NAMALWA (cell line): ENCODE measurements around the gene AP2B1.
"Not testable (repeated sequence)": the region's sequence is repeated elsewhere in the genome, so short reads cannot be mapped to it uniquely, and the experiment has no call there.

Source experiments
- DNase-seq: peaks from one replicate; pipeline ENCODE4 v3.0.0-alpha.2; 2015; ENCODE audit warnings: low spot score

The AP2B1 gene

DNA sequence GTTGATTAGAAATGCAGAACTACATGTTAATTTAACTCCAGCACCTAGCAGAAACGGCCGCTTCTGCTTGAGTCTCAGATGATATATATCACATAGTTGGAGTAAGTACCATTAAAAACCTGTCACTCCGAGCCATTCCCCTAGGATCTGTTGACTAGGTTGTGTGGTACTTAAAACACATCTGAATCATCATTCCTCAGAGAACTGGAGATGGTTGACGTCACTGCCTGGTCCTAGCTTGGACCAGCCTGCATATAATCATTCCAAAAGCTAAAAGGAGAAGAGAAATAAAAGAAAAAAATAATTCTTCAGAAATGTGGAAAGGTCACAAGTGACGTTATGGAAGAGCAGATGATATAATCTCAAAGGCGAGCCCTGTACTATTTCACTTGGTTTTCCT is 113.0 kb downstream of the AP2B1 start:
- no peak for DNase-seq

DNA sequence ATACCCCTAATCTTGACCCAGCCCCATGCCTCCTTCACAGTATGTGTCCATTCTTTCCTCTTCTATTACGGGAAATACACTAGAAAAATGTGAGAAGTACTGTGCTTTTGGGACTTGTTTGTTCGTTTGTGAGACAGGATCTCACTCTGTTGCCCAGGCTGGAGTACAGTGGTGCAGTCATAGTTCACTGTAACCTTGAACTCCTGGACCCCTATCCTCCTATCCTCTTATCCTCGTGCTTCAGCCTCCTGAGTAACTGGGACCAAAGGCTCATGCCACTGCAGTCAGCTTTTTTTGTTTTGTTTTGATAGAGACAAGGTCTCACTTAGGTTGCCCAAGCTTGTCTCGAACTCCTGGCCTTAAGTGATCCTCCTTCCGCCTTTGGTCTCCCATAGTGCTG is 114.4 kb downstream of the AP2B1 start:
- no peak for DNase-seq

DNA sequence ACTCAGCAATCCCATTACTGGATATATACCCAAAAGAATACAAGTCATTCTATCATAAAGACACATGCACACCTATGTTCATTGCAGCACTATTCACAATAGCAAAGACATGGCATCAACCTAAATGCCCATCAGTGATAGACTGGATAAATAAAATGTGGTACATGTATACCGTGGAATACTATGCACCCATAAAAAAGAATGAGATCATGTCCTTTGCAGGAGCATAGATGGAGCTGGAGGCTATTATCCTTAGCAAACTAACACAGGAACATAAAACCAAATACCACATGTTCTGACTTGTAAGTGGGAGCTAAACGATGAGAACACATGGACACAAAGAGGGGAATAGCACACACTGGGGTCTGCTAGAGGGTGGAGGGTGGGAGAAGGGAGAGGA is 116.2 kb downstream of the AP2B1 start:
- not testable (repeated sequence) for DNase-seq

DNA sequence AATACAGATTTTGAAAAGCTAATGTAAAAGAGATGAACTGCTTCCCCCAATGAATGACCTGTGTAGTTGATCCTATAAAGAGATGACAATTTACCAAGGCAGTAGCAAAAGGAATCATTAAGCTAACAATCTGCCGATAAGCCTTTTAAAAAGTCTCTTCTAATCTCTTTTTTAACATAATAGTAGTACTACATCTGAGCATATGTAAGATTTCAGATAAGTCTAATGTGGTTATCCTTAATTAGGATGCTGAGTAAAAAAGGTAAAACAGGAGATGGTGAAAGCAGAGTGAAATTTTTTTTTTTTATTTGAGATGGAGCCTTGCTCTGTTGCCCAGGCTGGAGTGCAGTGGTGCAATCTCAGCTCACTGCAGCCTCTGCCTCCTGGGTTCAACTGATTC is 118.1 kb downstream of the AP2B1 start:
- DNase-seq, result no peak

DNA sequence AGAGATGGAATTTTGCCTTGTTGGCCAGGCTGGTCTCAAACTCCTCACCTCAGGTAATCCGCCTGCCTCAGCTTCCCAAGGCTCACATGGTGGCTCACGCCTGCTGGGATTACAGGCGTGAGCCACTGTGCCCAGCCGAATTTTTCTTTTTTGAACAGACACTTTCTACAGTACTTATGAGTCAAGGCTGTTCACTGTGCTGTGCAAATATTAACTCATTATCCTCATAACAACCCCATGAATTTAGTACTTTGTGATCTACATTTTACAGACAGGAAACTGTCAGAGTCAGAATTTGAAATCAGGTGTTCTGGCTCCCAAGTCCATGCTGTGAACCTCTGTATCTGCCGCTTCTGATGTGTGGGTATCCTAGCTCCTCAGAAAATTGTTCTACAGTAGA is 118.6 kb downstream of the AP2B1 start:
- no peak for DNase-seq

DNA sequence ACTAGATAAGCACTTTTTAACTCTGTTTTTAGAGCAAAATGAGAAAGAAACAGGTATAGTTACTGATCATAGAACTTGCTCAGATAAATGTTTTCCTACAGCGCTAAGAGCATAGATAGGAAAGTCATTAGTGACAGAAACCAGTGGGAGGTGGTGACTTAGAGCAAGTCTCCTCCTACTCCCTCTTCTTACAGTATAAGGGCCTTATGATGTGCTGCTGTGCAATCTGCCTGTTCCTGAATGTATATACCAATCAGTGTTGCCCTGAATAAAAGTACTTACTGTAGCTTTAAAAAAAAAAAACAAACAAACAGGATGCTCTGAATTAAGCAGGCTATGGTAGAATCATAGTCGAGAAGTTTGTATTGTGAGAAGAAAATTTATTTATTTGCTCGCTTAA is 121.0 kb downstream of the AP2B1 start:
- no peak for DNase-seq

DNA sequence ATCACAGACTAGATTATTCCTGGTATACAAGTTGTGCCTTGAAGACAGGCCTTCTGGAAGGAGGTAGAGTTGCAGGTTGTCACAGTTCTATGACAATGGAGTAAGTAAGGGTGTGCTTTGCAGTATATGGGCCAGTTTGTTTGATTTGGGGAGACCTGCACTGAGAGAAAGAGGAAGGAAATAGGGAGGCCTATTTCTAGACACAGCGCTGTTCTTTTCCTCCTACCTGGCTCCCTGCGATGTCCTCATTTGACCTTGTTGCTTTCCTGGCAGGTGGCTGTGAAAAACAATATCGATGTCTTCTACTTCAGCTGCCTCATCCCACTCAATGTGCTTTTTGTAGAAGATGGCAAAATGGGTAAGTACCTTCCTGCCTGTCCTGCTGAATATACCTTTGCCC is 121.8 kb downstream of the AP2B1 start:
- peak; percentile 12 for DNase-seq

DNA sequence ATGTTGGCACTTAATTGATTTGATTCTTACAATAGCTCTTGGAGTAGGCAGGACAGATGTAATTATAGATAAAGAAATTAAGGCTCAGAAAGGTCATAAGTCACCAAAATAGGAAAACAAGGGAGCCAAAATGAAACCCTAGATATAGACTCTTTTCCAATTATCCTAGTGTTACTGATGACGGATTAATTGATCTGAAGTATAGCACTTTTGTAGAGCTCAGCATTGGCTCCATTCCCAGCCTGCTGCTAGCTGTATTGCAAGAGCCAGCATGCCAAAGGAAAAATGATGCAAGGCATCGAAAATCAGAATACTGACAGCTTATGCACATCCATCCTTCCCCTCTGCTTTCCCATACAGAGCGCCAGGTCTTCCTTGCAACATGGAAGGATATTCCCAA is 122.8 kb downstream of the AP2B1 start:
- DNase-seq, result no peak

DNA sequence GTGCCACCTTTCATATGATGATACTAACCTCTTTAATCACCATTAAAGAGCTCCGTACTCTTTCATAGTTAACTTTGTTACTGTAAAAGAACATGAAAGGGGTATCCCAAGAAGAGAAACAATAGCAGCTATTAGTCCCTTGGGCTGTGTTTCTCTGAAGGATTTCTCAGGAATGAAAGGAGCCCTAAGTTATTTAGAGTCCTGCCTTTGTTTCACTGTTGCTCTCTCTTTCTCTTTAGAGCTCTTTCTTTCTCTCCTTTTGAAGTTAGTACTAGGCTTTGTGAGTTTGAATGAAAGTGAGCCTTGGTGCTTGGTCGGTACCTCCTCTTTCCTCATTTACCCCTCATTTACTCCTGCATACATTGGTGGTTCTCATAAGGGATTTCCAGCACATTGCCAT is 123.8 kb downstream of the AP2B1 start:
- DNase-seq, result no peak

DNA sequence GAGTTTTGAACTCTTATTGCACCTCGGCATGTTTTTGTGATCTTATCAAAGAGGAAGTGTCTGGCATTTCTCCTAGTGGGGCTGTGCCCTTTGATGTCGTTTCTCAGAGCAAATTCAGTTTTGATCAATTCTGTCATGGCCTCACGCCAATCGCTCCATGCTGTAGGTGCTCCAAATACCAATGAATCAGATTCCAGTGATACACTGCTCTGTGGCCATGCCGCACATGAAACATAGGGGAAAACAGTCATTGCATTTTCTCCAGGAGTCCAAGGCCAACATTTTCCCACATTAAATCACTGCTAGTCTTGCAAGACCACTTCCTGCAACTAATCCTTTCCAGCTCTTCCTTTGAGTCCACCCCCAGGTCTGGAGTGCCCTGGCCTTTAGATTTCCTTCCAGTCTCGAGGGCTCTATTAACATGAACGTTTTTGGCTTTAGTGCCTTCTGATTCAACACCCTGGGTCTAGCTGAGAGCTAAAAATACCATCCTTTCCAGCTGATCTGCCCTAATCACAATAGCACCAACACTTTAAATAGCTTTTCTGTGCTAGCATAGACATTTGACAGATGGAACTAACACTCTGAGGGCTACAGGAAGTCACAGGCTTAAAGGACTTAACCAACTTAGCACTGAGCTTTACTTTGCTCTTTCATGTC is 126.1 kb downstream of the AP2B1 start:
- DNase-seq, result no peak

DNA sequence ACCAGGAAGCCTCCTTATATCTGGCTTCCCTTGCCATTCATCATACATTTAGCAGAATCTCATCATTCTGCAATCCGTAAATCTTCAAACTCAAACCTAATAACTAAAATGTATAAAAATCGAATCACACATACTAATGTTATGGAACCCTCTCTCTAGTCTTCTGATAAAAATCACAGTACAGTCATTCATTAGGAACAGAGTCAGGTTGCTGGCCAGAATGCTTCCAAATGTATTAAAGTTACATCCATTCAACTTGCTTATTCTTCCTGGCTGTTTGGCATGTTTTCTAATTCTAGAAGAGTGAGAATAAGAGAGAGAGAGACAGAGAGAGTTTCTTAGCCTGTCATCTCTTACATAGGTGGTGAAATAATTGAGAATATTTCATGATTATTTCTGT is 127.9 kb downstream of the AP2B1 start:
- DNase-seq, result no peak

DNA sequence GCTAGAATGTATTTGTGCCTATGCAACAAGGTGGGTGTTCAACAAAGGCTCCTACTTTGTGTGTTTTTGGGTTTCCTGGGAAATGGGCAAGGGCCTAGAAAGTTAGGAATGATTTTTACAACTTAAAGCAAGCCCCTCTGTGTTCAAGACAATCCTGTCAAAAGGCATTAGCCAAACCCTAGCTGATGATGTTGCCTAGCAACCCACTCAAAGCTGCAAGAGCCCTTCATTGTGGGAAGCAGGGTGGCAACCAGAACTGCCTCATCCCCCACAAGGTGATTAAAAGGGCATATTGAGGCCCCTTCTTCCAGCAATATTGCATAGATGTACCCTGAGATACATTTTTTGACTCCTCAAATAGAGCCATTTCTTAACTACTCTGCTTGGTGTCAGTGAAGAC is 128.3 kb downstream of the AP2B1 start:
- no peak for DNase-seq

DNA sequence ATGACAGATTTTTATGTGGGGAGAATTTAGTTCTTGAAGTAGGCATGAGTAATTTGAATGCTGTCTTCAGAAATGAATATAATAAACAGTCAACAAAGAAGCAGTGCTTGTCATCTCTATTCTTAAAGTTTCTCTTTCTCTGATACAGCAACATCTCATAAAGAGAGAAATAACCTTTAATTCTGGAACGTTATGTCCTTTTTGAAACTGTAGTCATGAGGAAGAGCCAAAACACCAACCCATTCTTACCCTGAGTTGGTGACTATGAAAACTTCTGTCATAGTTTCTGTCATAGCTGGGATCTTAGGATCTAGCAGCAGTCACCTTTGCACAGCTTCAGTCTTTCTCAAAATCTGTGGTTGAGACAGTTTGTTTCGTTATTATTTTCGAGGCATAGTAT is 129.1 kb downstream of the AP2B1 start:
- DNase-seq, result no peak

DNA sequence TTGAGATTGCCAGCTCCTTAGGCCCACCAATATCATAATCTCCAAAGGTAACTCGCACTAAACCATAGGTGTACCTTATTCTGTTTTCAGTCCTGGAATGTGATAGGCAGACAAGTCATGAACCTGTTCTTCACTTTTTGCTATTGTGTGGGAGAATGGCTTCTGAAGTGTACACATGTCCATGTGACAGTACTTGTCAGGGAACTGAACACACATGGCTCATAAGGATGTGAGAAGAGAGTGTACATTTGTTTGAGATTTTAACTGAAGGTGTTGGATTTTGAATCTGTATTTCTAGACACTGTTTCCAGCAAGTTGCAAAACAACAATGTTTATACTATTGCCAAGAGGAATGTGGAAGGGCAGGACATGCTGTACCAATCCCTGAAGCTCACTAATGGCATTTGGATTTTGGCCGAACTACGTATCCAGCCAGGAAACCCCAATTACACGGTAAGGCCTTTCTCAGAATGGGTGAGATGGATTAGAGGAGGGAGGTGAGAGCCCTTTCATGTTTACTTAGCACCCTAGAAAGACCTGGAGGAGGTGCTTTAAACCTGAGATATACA is 129.9 kb downstream of the AP2B1 start:
- no peak for DNase-seq

DNA sequence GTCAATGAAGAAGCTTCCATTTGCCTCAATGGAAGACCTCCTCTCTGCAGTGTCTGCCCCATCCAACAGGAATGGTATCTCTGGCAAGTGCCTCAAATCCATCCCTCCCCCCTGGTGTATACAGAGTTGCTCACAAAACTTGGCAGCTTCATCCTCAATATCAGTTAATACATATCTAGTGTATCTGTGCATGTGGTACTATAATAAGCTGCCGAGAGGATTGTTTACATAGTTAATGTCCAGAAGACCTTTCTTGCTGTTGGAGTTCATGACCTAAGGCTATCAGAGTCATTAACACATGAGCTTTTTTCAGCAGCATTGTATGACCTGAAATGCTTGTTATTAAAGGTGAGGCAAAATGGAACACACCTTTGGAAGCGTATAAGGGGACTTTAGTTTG is 130.4 kb downstream of the AP2B1 start:
- no peak for DNase-seq

DNA sequence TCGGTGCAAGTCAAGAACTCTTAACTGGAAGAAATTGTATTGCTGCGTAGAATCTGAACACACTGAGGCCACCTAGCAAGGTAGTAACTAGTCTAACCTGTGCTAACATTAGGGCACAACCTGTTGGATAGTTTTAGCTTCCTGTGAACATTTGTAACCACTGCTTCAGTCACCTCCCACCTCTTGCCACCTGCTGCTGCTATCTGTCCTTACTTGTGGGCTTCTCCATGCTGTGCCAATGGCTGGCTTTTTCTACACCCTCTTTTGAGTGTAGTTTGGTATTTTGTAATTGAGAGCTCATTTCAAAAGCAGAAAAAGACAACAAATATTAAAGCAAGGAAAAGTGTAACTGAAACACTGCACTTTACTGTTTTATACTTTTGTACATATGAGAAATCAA is 136.6 kb downstream of the AP2B1 start:
- no peak for DNase-seq

DNA sequence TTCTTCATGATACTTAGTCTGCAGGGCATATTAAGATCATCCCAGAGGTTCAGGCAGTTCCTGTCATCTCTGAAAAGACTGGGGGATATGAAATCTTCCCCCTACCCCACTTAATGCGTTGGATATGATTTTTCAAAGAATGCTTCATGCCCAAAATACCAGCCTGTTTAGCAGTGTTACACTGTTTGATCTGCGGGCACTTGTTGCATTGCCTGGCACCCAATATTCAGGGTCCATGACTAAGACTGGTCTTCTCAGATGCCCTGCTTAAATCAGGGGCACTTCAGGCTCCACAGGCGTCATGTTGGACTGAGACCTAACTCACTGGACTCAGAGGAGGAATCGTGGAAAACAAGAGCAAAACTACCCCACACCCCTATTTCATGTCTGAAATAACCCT is 137.9 kb downstream of the AP2B1 start:
- DNase-seq, result no peak

DNA sequence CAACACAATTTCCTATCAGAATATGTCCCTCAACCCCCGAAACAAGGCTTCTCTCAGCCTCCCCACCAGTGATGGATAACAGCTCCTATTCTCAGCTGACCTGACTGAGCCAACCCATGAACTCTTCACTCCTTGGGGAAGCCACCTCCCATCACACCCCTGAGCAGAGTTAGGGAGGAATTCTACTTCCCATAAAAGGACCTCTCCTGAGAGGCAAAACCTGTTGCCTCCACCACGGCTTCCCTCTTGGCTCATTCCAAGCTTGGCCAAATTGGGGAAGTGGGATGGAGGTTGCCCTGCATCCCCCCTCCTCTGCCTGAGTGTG is 138.6 kb downstream of the AP2B1 start:
- no peak for DNase-seq

DNA sequence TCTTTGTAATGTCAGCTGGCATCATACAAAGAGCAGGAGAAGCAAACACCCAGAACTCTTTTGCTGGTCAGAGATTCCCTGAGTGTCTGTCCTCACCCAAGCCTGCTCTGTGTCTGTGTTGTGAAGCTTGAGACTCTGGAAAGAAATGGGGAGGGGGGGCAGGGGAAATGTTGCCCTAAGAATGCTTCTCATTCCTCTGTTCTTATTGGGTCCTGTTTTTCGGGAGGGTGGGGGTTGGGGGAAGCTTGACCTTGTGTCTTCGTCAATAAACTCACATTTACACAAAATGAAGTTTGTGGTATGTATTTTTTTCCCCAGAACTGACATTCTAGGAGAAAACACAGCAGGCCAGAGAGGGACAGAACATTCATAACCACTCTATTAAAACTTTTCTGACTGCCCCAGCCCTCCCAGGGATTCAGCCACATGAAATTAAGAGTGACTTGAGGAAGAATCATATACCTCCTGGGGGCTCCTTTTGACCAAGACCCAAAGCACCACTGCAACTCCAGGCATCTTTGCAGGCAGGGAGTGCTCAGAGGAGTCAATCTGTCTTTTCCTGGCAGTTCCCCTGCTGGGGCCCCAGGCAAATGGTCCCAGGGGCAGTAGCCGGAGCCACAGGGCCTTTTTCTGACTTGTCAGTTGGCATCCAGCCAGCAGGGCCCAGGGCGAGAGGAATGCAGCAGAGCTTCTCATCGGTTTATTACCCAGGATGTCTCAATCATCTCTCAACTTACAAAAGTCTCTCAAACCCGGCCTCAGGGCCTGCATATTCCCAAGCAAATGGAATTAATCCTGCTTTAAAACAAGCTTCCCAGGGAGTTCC is 139.2 kb downstream of the AP2B1 start:
- peak; percentile 43 for DNase-seq

DNA sequence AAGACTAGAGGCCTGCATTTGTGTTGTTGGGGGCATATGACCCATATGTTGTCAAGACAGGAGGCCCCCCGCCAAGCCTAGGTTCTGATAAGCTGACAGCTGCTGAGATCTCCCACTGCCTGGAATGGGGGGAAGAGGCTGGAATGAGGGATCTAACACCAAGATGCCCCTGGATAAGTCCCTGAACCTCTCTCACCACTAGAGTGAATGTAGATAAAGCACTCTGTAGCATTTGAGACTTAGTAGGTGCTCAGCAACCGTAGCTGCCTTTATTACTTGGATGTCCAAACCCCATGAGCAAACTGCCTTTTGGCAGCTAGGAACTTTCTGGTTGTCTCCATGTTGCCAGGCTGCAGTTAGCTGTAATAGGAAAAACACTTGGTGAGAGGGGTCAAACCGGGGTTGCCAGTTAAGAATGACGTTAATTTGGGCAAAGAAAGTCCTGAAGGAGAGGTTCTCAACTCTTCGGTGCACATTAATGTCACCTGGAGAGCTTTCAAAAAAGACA is 139.9 kb downstream of the AP2B1 start:
- DNase-seq, result no peak

DNA sequence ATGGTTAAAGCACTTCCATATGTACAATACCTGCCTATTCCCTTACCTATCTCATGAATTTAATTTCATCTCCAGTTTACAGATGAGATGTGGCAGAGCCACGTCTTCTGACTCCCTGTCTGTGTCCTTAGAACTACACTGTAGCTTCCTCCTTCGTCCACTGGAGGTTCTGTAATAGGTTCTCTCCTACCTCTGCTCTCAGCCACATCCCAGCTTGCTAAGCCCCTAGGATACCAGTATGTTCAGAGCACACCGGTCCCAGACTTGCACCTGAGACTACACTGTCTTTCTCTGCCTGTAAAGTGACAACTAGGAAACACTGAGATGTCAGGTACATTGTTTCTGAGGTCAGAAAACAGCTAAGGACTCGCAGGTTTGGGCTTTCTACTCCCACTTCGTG is 140.5 kb downstream of the AP2B1 start:
- no peak for DNase-seq

DNA sequence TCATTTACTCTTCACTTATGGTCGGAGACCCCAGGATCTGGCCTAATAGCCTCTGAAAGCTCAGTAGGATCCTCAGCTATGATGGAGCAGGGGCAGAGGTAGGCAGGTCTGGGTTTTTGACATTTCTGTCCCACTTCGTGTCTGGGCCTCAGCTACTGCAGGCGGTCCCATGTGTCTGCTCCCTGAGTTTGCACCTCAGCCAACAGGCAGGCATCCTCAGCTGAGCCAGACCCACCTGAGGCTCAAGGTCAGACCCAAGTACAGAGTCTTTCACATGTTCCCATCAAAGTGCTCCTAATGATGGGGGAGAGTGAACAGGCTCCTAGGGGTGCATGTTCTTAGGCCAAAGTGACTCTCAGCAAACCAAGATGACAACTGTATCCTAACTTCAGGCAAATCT is 141.4 kb downstream of the AP2B1 start:
- no peak for DNase-seq

DNA sequence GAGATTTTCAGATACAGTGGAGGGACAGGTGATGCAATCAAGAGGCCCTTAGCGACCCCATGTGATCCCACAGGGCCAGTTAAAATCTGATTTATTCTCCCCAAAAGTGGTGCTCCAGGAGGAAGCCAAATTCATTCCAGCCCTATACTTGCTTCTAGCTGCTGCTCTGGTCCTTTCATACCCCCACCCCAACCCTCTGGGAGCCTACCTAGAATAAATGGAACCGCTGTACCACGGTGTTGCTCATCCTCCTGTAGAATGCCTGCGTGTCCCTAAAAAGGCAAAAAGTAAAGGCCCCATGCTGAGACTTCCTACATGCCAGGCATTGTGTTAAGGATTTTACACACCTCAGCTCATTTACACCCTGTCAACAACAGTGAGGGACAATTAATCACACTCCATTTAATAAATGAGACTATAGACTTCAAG is 142.3 kb downstream of the AP2B1 start:
- no peak for DNase-seq
